Measurements from ENCODE around the gene CHST8. TPM values are rescaled to one million over a fixed set of nuclear protein-coding genes. Genes with fewer than 3 reads are reported as not detected.

Gene CHST8
- polyA plus RNA-seq, 1 experiment: not detected

DNA sequence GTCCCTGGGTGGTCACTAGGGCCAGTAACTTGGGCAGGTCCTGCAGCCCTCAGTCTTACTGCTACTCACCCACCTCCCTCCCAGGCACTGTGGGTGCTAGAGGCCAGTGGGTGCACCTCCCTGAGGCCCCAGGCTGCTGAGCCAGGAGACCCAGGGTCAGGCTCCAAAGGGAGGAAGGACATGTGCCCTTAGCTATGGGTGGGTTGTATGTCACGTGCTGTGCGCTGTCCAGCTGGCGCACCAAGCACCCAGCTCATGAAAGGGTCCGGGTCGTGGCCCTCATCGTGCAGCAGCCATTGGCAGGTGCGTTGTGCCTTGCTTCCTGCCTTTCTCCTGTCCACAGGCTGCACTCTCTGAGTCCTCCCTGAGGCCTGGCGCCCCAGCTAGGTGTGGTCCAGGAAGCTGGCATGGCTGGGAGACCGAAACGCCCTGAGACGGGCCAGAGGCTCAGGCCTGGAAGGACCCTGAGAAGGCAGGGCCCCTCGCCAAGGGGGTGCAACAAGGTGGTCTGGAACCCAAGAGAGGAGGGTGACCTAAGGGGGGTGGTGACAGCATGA, 127.9 kb downstream of the CHST8 start:
- Histone ChIP-seq H3K27ac (ENCODE audit: low read depth, low read length) (no peak overlapping the region), H3K27me3 (ENCODE audit: control insufficient read depth, insufficient read depth, low read length) (peaks cover 3% of the 10 kb centered on the region), H3K9me3 (ENCODE audit: control insufficient read depth, insufficient read depth, low read length) (no peaks in the 10 kb centered on the region), H3K4me3 (ENCODE audit: low read depth, low read length) (no peak overlapping the region)
- CTCF ChIA-PET: interaction anchor here (1.0 kb wide), 1 partner anchor 22 kb away, joined by 3 read pairs; no protein-coding TSS in a partner anchor
- TF ChIP-seq, protein P1, sequence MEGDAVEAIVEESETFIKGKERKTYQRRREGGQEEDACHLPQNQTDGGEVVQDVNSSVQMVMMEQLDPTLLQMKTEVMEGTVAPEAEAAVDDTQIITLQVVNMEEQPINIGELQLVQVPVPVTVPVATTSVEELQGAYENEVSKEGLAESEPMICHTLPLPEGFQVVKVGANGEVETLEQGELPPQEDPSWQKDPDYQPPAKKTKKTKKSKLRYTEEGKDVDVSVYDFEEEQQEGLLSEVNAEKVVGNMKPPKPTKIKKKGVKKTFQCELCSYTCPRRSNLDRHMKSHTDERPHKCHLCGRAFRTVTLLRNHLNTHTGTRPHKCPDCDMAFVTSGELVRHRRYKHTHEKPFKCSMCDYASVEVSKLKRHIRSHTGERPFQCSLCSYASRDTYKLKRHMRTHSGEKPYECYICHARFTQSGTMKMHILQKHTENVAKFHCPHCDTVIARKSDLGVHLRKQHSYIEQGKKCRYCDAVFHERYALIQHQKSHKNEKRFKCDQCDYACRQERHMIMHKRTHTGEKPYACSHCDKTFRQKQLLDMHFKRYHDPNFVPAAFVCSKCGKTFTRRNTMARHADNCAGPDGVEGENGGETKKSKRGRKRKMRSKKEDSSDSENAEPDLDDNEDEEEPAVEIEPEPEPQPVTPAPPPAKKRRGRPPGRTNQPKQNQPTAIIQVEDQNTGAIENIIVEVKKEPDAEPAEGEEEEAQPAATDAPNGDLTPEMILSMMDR (IDR thresholded peaks at IDR 0.05; ENCODE audit: low read depth, low read length): no peak
- POLR2A ChIA-PET: no interaction called here
- no peak for DNase-seq (ENCODE audit: low read depth, low spot score)

DNA sequence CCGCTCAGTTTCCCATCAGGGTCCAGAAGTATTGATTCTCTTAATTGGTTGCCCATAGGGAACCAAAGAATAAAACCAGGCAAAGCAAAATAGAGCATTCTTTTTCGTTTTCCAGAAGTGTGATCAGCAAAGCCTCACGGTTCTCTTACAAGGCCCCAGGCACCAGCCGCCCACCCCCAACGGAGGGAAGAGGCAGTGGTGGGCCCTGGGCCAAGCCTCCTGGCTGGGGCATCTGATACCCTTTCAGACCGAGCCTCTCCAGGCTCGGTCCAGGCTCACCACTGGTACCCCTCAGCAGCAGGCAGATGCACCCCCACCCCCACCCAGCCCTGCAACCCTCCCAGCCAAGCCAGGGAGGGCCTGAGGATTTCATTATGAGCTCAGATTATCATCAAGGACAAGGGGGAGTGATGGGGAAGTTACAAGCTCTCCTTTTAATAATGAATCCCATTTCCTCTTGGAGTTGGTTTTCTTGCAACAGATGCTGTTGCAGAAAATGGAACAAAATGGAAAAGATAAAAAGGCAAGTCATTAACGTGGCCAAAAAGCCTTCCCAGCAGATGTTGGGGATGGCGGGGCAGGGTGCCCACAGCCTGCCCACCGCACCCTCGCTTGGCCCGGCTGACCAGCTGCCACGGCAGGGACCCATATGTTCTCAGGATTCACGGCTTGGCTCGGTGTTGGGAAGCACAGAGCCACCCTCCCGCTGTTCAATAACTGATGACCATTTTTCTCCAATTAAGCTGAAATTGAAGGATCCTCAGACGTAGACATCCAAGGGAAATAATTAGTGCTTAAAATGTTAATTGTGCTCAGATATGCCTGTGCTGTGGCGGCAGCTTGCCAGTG, 129.1 kb downstream of the CHST8 start:
- DNase-seq (ENCODE audit: low read depth, low spot score): no peak
- ChIA-PET CTCF (interaction anchor here (0.6 kb wide), 1 partner anchor 29 kb away, joined by 4 read pairs; no protein-coding TSS in a partner anchor), POLR2A (no interaction called here)
- no peak overlapping the region for H3K4me3 ChIP-seq (ENCODE audit: low read depth, low read length)
- H3K27ac ChIP-seq (ENCODE audit: low read depth, low read length): no peak overlapping the region
- no peaks in the 10 kb centered on the region for H3K9me3 ChIP-seq (ENCODE audit: control insufficient read depth, insufficient read depth, low read length)
- TF ChIP-seq, protein P1 (IDR thresholded peaks at IDR 0.05; ENCODE audit: low read depth, low read length): no peak
- peaks cover 6% of the 10 kb centered on the region for H3K27me3 ChIP-seq (ENCODE audit: control insufficient read depth, insufficient read depth, low read length)

DNA sequence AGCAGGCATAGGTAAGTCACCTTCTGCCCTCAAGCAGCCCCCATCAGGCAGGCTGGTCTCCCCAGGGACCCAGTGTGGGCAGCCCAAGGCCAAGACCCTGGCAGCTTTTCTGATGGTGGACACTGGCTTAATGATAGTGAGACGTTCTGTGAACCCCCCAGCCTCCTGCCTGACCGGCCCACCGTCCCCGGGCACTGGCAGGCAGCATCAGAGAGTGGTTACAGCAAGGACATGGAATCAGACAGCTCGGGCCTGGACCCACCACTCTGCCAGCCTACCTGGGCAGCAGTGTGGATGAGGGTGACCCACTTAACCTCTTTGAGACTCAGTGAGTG, 129.7 kb downstream of the CHST8 start:
- DNase-seq (ENCODE audit: low read depth, low spot score): no peak
- H3K9me3 ChIP-seq (ENCODE audit: control insufficient read depth, insufficient read depth, low read length): no peaks in the 10 kb centered on the region
- H3K27ac ChIP-seq (ENCODE audit: low read depth, low read length): no peak overlapping the region
- TF ChIP-seq, protein P1 (IDR thresholded peaks at IDR 0.05; ENCODE audit: low read depth, low read length): no peak
- no peak overlapping the region for H3K4me3 ChIP-seq (ENCODE audit: low read depth, low read length)
- ChIA-PET POLR2A (no interaction called here), CTCF (interaction anchor here (0.6 kb wide), 1 partner anchor 29 kb away, joined by 4 read pairs; no protein-coding TSS in a partner anchor)
- H3K27me3 ChIP-seq (ENCODE audit: control insufficient read depth, insufficient read depth, low read length): peaks cover 6% of the 10 kb centered on the region

DNA sequence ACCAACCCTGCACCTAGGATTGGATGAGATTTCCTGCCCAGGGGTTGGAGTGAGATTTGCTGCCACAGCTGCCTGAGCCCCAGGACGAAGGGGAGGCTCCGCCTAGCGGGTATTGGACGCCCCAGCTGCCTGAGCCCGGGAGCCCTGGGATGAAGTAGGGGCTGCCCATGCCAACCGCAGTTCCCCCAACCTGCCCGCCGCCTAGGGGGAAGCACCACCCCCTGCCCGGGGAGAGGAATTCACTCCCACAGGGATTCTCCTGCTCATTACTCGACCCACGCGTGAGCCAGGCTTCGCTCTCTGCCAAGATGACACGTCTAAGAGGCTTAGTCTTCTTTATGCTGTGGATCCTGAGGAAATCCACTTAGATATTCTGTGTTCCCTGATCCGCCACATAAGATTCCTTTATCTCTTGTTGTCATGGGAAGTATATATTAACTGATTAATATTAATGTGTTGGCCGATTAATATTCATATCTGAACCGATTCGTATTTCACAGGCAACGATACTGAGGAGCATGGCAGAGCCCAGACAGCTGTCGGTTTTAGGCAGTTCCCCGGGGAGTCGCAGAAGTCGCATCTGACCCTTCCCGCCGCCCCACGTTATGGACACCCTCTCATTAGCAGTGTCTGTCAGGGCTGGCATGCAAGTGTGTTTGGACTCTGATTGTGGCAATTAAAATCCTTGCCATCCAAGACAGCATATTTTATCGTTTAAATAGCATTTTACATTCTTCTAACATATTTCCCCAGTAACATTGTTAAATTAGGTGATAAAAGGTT, 130.5 kb downstream of the CHST8 start:
- ChIA-PET POLR2A (no interaction called here), CTCF (no interaction called here)
- no peak overlapping the region for H3K4me3 ChIP-seq (ENCODE audit: low read depth, low read length)
- H3K27ac ChIP-seq (ENCODE audit: low read depth, low read length): no peak overlapping the region
- no peak for DNase-seq (ENCODE audit: low read depth, low spot score)
- H3K27me3 ChIP-seq (ENCODE audit: control insufficient read depth, insufficient read depth, low read length): peaks cover 6% of the 10 kb centered on the region
- TF ChIP-seq, protein P1 (IDR thresholded peaks at IDR 0.05; ENCODE audit: low read depth, low read length): no peak
- no peaks in the 10 kb centered on the region for H3K9me3 ChIP-seq (ENCODE audit: control insufficient read depth, insufficient read depth, low read length)

Data from AG04450 (cell line).